HG03025 (cell line): ENCODE data around the gene SLC47A2.
"Not testable (repeated sequence)": the region's sequence is repeated elsewhere in the genome, so short reads cannot be mapped to it uniquely, and the experiment has no call there.

Source experiments
- ATAC-seq: cut with Tn5 transposase; IDR thresholded peaks from one replicate; pipeline ENCODE4 v1.9.1; 2021; ENCODE audit warnings: mild to moderate bottlenecking, moderate library complexity; ENCODE audit not compliant: unreplicated experiment, low FRiP score

Gene SLC47A2

DNA sequence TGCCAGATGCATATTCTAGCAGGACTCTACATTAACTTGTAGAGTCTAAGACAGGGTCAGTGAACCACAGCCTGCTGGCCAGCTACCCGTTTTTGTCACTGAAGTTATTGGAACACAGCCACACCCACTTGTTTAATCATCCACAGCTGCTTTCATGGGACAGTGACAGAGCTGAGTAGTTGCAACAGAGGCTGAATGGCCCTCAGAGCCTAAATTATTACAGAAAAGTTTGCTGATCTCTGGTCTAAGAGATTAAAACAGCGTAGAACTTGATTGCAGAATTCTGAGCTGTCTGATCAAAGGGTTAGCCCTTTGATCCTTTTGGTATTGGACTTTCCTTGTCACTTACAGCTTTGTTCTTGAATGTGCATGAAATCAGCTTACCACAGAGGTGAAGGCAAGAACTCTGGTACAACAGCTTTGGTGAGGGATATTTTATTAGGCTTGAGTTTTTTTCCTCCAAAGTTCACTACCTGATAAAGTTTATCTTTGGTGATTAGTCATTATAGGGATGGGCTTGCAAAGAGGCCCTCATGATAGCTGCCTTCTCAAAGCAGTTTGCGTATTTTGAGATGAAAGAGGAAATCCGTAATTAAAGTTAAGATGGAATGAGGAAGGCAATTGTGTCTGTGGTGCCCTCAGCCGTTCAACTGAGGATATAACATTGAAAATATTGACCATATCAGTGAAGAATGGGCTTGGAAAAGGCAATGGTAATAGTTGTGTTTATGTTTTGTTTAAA, 44.2 kb downstream of the SLC47A2 start:
- no peak for ATAC-seq

GRCh38 chr17:19671433-19671832, 45.0 kb downstream of the SLC47A2 start:
- no peak for ATAC-seq

DNA sequence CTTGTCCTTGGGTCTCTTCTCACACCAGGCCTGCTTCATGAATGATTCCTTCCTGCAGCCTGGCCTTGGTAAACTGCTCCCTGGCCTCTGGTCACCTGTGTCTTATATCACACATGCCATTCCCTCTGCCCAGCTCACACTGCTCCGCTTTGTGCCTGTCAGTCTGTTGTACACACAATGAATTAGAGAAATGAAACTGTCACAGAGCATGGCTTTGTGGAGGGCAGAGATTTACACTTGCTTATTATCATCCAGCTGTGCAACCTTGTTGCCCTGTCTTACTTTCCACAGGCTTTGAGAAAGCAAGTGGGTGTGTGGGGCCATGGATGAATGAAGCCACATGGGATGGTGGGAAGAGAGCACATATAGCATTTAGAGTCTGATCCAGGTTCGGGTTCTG, 45.5 kb downstream of the SLC47A2 start:
- ATAC-seq, result no peak

- not testable (repeated sequence) for ATAC-seq
These were observed 46.7 kb downstream of the SLC47A2 start for GRCh38 chr17:19669680-19670079.

DNA sequence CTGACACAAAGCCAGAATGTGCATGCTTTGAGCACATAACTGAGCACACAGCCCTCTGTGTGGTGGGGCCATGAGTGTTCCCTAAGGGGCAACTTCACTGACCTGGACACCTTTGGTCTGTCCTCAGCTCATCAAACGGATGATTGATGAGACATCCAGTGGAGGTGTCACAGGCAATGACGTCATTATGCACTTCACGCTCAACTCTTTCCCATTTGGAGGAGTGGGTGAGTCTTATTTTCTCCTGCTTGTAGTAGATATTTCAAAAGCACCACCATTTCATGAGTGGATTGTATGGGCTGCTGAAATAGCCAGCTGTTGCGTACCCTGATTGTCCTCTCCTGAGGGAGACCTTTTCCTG, 51.6 kb downstream of the SLC47A2 start:
- no peak for ATAC-seq

DNA sequence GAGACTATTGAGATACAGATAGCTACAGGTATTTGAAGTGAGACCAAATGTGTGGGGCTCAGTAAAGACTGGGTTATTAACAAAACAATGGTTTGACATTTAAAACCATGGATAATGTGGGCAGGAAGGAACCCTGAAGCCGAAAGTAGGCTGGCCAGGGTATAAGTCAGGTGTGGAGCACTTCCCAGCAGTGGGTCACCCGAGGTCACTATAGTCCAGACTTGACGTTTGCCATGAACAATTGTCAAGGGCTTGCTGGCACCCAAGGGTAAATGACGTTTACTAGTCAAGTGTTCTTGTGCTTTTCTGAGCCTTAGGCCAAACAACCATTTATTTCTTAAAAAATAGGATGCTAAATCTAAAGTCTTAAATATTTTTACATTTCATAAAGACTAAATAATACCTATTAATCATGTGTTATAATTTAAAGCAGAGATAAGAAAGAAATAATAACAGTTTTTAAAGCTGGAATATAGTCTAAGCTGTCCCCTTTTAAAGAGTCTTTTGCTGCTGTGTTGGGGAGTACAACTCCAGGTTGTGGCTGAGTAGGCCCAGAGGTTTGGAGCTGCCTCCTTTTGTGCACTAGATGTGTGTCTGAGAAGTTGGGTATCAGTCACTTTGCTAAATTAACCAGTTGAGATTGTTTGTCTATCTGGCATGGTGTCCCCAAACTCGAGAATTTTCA, 52.1 kb downstream of the SLC47A2 start:
- no peak for ATAC-seq

DNA sequence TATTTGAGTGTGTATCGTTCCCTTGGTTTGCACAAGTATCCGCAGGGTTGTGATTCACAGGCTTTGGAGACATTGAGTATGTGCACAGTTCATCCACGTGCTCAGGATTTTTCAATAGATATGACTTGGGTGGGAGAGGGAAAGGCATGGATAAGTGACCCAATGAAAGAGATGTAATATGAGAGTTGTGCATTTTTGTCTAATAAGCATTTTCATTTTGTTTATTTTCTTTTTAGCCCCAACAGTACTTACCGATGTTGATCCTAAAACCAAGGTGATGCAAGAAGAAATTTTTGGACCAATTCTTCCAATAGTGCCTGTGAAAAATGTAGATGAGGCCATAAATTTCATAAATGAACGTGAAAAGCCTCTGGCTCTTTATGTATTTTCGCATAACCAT, 53.3 kb downstream of the SLC47A2 start:
- no peak for ATAC-seq

DNA sequence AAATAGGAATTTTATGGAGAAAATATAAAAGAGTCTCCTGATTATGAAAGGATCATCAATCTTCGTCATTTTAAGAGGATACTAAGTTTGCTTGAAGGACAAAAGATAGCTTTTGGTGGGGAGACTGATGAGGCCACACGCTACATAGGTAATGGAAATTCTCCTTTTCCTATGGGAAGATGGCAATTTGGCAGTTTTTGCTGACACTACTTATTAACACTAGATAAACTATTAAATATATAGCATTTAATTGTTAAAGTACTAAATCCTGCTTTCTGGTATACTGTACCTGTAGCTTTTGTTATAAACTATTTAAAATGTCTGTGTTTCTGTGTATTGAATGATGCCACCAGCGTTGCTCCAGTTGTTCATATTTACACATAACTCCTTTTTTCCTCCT, 55.3 kb downstream of the SLC47A2 start:
- no peak for ATAC-seq

DNA sequence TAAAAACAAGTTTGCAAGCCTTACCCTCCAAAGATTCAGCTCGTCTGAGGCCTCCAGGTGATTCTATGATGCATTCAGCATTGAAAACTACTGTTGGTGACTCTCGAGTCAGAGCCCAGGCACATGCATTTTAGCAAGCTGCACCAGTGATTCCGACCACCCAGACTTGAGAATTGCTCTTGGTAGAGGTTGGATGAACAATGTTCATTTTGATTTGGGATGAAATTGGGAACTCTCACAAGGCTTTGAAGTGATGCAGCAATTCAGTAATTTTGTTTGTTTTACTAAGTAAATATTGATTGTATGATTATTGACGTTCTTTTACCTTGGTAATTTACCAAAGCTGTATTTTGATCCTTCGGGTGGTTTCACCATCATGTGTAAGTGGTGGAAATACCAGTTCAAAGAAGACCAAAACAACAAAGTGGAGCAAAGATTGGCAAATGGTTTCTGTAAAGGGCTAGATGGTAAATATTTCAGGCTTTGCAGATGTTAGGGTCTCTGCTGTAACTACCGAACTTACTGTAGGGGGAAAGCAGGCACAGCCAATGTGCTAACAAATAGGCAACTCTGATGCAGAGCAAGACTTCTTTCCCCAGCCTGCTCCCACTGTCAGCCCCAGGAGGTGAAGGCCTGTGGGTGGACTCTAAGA, 56.0 kb downstream of the SLC47A2 start:
- no peak for ATAC-seq

DNA sequence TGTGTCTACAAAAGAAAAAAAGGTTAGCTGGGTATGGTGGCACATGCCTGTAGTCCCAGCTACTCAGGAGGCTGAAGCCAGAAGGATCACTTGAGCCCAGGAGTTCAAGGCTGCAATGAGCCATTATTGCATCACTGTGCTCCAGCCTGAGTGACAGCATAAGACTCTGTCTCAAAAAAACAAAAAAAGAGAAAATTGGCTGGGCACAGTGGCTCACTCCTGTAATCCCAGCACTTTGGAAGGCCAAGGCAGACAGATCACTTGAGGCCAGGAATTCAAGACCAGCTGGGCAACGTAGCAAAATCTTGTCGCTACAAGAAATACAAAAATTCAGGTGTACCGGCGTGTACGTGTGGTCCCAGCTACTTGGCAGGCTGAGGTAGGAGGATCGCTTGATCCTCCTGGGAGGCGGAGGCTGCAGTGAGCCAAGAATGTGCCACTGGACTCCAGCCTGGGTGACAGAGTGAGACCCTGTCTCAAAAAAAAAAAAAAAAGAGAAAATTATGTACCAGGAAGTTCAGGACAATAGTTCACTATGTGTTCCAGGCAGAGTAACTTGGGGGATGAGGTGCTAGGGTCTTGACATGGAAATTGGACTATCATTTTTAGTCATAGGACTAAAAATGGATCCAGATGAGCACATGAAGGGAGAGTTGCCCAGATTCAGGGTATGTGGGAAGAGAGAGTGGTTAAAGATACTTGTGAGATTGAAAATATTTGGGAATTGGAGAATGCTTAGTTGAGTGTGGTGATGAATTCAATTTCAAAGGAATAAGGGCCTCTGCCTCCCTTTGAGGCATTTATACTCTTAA, 56.8 kb downstream of the SLC47A2 start:
- no peak for ATAC-seq

DNA sequence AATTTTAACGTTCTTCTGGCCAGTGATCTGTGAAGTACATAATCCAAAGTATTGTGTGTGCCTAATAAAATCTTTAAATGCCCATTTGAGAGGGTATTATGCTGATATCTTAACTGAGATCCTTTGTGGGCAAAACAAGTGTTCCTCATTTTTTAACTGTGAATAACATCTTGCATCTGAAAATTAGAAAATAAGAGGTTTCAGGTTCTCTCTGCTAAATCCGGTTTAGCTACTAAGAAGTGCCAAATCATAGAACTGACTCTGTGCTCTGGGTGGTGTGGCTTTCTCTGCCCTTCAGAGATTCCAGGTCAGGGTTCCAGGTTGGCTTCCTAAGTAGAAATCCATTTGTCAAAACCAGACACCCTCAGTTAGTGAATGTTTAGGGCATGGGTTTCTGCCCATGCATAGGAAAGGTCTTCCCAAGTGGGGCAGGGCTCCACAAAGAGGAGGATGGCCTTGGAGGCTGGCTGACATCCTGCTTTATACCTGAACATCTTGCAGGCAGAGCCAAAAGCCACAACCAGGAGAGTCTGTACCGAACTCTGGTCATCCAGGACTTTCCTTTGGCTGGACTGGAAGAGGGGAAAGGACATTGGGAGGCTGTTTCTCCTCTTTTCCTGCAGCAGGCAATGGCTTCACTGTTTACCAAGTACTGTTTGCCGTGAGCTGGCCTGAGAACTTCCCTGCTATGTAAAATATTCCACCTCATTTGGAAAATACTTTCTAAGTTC, 59.4 kb downstream of the SLC47A2 start:
- no peak for ATAC-seq

GRCh38 chr17:19656336-19656735, 60.0 kb downstream of the SLC47A2 start:
- ATAC-seq, result no peak

DNA sequence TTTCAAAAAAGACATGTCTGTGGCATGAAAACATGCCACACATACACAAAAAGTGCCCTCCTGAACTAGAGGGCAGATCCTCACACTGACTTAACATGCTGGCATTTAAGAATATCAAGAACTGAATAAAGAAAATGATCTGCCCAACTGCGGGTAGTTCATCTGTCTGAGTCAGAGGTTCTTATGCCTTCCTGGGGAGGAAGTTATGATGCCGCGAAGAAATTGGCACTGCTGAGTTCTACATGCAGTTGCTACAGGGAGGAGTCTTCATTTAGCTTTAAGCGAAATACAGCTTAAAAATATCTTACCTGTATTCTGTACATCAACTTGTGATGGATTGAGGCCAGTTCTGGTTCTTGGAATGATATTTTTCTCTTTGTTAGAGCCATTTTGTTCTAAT, 61.5 kb downstream of the SLC47A2 start:
- ATAC-seq, result no peak

DNA sequence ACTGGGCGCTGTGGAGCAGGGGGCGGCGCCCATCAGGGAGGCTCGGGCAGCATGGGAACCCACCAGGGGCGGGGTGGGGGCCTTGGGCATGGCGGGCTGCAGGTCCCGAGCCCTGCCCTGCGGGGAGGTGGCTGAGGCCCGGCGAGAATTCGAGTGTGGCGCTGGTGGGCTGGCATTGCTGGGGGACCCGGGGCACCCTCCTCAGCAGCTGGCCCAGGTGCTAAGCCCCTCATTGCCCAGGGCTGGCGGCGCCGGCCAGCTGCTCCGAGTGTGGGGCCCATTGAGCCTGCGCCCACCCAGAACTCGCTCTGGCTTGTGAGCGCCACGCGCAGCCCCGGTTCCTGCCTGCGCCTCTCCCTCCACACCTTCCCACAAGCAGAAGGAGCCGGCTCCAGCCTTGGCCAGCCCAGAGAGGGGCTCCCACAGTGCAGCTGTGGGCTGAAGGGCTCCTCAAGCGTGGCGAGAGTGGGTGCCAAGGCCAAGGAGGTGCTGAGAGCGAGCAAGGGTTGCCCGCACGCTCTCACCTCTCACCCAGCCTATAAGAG, 62.0 kb downstream of the SLC47A2 start:
- no peak for ATAC-seq

- no peak for ATAC-seq
These were observed 63.8 kb downstream of the SLC47A2 start for GRCh38 chr17:19652595-19652994.

DNA sequence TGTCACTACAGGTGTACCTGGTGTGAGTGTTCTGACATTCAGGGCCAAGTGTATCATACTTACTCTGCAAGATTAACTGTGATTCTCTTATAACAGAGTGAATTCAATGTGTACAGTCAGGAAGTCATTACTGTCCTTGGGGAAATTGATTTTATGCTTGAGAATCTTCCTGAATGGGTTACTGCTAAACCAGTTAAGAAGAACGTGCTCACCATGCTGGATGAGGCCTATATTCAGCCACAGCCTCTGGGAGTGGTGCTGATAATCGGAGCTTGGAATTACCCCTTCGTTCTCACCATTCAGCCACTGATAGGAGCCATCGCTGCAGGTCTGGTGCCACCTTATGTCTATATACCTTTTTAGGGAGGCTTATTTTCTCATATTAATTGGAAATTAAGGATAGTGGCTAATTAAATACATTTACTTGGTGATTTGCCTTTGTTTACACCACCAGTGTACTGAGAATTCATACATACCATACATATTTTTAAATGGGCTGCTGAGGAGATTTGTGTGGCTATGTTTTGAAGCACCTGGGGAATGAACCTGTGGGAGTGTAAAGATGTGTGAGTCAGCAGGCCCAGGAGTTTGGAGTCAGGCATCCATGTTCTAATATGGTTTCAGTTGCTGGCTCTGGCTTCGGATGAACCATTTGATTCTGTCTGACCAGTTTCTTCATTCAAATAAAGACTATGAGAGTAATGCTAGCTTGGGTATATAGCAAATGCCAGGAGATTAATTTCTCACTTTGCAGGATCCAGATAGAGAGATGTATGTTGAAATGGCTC, 64.7 kb downstream of the SLC47A2 start:
- no peak for ATAC-seq

DNA sequence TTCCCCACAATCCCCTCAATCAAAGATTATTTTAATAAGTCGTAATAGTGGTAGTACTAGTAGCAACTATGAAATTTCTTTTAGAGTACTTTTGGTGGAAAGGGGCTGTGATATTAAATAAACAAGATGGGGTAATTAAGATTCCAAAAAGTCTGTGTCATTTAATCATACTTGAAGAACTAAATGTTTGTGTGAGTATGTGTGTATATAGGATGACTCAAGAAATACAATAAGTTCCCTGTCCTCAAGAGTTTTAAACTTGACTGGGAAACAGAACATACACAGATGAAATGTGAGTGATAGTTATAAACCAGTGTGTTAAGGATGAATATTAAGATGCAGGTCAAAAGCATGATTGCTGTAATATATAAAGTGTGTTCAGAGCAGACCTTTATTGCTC, 65.6 kb downstream of the SLC47A2 start:
- no peak for ATAC-seq

DNA sequence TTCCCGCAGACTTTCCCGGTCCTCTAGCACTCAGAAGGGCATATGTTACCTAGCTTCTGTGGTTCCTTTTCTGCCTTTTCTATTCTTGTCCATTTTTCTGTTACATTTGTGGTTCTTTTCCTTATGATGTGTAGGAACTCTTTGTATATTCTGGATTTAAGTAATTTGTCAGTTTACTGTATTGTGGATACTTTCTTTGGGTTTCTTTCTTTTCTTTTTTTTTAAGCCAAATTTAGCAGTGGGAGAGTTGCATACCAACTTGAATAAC, 67.2 kb downstream of the SLC47A2 start:
- ATAC-seq, result no peak

GRCh38 chr17:19648475-19649273, 67.7 kb downstream of the SLC47A2 start, which contains the start of gene ALDH3A2:
TSS of gene ALDH3A2 (plus strand) at chr17:19648751. CDS start at chr17:19648972, 221 bp downstream.
- peak; percentile 82 for ATAC-seq
